Measurements from ENCODE around the gene BMPR1A. TPM values are rescaled to one million over a fixed set of nuclear protein-coding genes. Genes with fewer than 3 reads are reported as not detected.

The BMPR1A gene
- total and polyA plus RNA-seq, 9 of the 15 experiments (the other 6 are each of a cell fraction or from before 2014, with no cell fraction given): 1.6 to 17.5 (median 9.1) TPM

- TF ChIP-seq HMGXB4 (CRISPR knock-in tag; IDR thresholded peaks at IDR 0.05) (no peak), KLF16 (IDR thresholded peaks at IDR 0.05) (peak; percentile 45), E2F6 (IDR thresholded peaks at IDR 0.05; ENCODE audit: borderline replicate concordance in 1 of 2, extremely low read depth in 1 of 2, insufficient read depth in 1 of 2, insufficient read length in 1 of 2, low read depth in 1 of 2, low read length in 1 of 2, poor library complexity in 1 of 2, severe bottlenecking in 1 of 2) (no peak), ZNF280B (CRISPR knock-in tag; IDR thresholded peaks at IDR 0.05) (no peak), ZNF507 (tag; conservative IDR thresholded peaks at IDR 0.05) (no peak), GATA2 (CRISPR knock-in tag; IDR thresholded peaks at IDR 0.05) (no peak), NFIC (IDR thresholded peaks at IDR 0.05) (peak; percentile 29; the same call in 1 of the 2 replicates), ZC3H11A (IDR thresholded peaks at IDR 0.05; ENCODE audit: low read depth, low read length) (no peak), MTA3 (IDR thresholded peaks at IDR 0.05; ENCODE audit: borderline replicate concordance) (no peak), ZBTB43 (CRISPR knock-in tag; IDR thresholded peaks at IDR 0.05) (no peak), ZNF316 (IDR thresholded peaks at IDR 0.05) (peak; percentile 32; the same call in 1 of the 2 replicates), BRF1 (IDR thresholded peaks at IDR 0.05; ENCODE audit: borderline replicate concordance, extremely low read depth, insufficient read length) (no peak), PHTF2 (CRISPR knock-in tag; IDR thresholded peaks at IDR 0.05) (no peak), STAT5A (IDR thresholded peaks at IDR 0.05; ENCODE audit: borderline replicate concordance, low read length) (peak; percentile 27; the same call in 1 of the 2 replicates), ZEB2 (IDR thresholded peaks at IDR 0.05) (0 out of 2 replicates have a peak, but pooled peaks have one; percentile 25), SMARCA4 (IDR thresholded peaks at IDR 0.05) (peak; percentile 45), RREB1 (CRISPR knock-in tag; IDR thresholded peaks at IDR 0.05) (no peak)
These were observed 35.2 kb upstream of the BMPR1A start (continued) for GRCh38 chr10:86721232-86721631.

Data from K562 (cell line).